HL-60/S4 (cell line): ENCODE results near the gene C6orf52.

Source experiments
- in situ Hi-C: fragments of 300-500 bp; cut with MboI; formaldehyde crosslinking; loops from 2 replicates; pipeline ENCODE4 v1.14.3; 2022; ENCODE audit warnings: low sequenced_read_pairs

The C6orf52 gene

DNA sequence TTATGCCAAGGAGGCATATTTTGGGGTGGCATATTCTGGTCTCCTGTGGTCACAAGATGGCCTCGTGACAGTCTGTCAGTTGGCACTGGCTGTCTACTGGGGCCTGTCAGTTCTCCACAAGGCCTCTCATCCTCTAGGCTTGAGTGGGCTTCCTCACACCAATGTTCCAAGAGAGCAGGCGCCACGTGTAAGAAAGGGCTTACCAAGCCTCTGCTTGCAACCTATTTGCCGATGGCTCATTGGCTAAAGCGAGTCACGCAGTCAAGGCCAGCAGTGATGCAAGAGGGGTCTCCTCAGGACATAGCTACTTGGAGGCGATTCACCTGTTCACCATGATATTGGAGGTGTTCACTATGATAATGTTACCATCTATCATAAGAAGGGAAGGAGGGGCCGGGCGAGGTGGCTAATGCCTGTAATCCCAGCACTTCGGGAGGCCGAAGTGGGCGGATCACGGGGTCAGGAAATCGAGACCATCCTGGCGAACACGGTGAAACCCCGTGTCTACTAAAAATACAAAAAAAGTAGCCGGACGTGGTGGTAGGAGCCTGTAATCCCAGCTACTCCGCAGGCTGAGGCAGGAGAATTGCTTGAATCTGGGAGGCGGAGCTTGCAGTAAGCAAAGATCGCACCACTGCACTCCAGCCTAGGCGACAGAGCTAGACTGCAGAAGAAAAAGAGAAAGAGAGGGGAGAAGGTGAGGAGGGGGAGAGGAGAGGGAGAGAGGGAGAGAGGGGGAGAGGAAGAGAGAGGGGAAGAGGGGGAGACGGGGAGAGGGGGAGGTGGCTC, 35.3 kb downstream of the C6orf52 start:
- in situ Hi-C loops, result no loop called here

- in situ Hi-C loops, result no loop called here
These were observed 38.8 kb downstream of the C6orf52 start for GRCh38 chr6:10655508-10656055.

DNA sequence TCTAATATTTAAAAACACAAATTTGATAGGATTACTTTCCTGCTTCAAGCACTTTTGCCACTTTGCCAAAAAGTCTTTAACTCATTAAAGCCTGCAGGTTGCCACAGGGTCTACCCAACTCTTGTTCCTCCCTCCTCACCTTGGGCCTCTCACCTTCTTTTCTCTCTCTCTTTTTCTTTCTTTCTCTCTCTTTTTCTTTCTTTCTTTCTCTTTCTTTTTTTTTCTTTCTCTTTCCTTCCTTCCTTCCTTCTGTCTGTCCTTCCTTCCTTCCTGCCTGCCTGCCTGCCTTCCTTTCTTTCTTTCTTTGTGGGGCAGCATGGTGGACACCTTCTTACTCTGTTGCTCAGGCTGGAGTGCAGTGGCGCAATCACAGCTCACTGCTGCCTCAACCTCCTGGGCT, 50.2 kb downstream of the C6orf52 start:
- in situ Hi-C loops, result no loop called here

DNA sequence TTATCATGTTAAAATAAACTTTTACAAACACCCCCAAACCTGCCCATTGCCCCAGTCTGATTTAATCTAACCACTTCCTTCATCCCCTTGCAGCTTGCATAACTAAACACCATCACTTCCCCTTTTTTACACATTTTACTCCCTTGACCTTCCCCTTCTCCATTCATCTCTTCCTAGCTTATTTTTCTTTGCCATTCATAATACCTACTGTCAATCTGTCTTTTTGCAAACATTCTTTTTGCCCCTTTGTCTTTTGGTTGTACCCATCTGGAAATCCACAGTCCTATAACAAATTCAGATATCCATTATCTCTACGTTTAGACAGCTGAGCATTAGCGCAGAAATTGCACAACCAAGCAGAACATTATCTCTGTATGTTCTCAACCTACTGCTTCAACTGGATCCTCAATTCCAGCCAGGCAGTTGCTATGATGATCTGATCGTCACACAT, 51.2 kb downstream of the C6orf52 start:
- in situ Hi-C loops, result no loop called here

DNA sequence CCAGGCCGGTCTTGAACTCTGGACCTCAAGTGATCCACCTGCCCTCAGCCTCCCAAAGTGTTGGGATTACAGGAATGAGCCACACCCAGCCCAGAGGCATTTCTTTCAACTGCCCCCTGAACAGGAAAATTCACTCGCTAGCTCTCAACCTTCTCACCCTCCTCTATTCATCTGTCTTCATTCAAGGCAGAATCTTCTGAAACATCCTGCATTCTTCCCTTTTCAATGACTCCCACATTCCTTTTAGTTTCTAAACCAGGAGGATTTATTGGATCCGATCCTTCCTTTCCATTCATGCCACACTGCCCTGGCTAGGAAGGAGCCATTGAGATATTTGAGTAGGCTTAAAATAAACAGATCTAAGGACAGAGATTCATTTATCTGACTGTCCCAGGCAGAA, 52.9 kb downstream of the C6orf52 start:
- in situ Hi-C loops, result no loop called here

DNA sequence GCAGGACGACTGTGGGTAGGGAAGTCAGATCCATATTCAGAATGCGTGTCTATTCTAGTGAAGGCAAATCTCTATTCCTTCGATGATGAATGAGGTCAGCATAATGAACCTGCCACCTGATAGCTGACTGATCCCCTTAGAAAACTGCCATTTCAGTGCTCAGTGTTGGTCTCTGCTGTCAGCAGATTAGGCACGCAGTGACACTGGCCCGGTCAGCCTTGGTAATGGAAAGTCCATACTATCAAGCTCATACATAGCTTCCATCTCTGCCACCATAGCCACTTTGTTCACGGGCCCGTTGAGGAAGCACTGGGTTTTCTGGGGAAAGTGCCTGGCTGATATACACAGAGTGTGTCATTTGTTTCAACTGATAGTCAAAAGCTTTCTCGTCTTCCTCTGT, 54.0 kb downstream of the C6orf52 start:
- in situ Hi-C loops, result no loop called here

DNA sequence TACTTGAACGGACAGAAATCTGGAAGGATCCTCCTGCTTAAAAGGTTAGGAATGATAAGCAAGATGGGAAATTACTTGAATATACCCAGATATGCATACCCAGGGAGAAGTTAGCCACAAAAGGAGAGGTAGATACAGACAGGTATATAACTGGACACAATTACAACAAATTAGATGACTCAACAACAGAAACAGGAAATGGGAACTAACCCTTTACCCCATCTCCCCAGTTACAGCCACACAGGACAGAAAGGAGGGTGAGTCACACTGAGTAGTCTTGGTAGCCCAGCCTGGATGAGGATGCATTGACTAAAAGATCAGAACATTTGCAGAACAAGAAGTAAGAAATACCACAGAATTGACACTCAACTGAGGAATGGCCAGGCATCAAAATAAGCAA, 61.2 kb downstream of the C6orf52 start:
- in situ Hi-C loops, result no loop called here

GRCh38 chr6:10630178-10630577, 64.2 kb downstream of the C6orf52 start:
- in situ Hi-C loops, result no loop called here

GRCh38 chr6:10627800-10628199, 66.6 kb downstream of the C6orf52 start:
- in situ Hi-C loops, result no loop called here

DNA sequence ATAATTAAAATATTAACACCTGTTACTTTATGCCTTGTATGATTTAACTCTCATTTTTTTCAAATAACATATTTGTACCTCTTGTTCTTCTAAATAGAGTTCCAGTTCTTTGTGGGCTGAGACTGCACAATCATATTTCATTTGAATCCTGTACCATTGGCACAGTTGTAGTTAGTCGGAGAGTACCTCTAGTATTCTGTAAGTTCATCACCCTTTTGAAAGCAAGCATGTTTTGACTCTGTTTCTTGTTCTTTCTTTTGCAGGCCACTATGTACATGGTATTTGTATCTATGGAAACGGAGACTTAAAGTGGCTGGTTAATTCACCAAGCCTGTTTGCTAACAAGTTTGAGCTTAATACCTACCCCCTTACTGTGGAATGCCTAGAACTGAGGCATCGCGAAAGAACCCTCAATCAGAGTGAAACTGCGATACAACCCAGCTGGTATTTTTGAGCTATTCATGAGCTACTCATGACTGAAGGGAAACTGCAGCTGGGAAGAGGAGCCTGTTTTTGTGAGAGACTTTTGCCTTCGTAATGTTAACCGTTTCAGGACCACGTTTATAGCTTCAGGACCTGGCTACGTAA, 68.2 kb downstream of the C6orf52 start:
- in situ Hi-C loops, result no loop called here

GRCh38 chr6:10624836-10625235, 69.6 kb downstream of the C6orf52 start:
- in situ Hi-C loops, result no loop called here

GRCh38 chr6:10621847-10622246, 72.6 kb downstream of the C6orf52 start:
- in situ Hi-C loops, result no loop called here
